Mesothelial cell of epicardium (in vitro differentiated cells): ENCODE measurements around the gene SLC5A6. TPM values are rescaled to one million over a fixed set of nuclear protein-coding genes. Genes with fewer than 3 reads are reported as not detected.

Experiments
- DNase-seq, 2 experiments: peaks; one replicate each; pipeline ENCODE4 v3.0.0; 2021; ENCODE audit warnings: low spot score in 2 of 2; ENCODE audit not compliant: unreplicated experiment in 2 of 2
- H3K27ac Mint-ChIP-seq: 2 replicates; pipeline ENCODE4 v1.8.0; 2021; ENCODE audit warnings: mixed read lengths
- H3K27me3 Mint-ChIP-seq: 2 replicates; pipeline ENCODE4 v1.8.0; 2021; ENCODE audit warnings: low read depth, mixed read lengths
- H3K36me3 Mint-ChIP-seq: 2 replicates; pipeline ENCODE4 v1.8.0; 2021; ENCODE audit warnings: mixed read lengths
- H3K4me1 Mint-ChIP-seq: 2 replicates; pipeline ENCODE4 v1.8.0; 2021; ENCODE audit warnings: mixed read lengths
- H3K4me3 Mint-ChIP-seq: 2 replicates; pipeline ENCODE4 v1.8.0; 2021; ENCODE audit warnings: mild to moderate bottlenecking, moderate library complexity, mixed read lengths
- H3K9me3 Mint-ChIP-seq: 2 replicates; pipeline ENCODE4 v1.8.0; 2021; ENCODE audit warnings: mixed read lengths
- CTCF ChIP-seq: fragments of 200-600 bp; sonication (generic); IDR thresholded peaks from one replicate; pipeline ENCODE4 v1.5.0; 2021; ENCODE audit warnings: antibody characterized with exemption; ENCODE audit not compliant: unreplicated experiment
- total RNA-seq: library from RNA; stranded (reverse); gene quantifications from 3 replicates; pipeline ENCODE4 v1.2.1, GENCODE V29; 2021

SLC5A6 gene
- total RNA-seq, 1 donor from 2014 or later = 67.9 TPM

- Mint-ChIP-seq H3K4me3 (no peak overlapping the region), H3K27me3 (peaks cover 2% of the 10 kb centered on the region), H3K27ac (no peak overlapping the region), H3K4me1 (peaks cover 3% of the 10 kb centered on the region), H3K36me3 (no peaks in the 10 kb centered on the region), H3K9me3 (no peaks in the 10 kb centered on the region)
- no peak for TF ChIP-seq CTCF
- DNase-seq = no peak
Observed at GRCh38 chr2:27154488-27154887, 57.6 kb downstream of the SLC5A6 start.

GRCh38 chr2:27152796-27153464 is 59.1 kb downstream of the SLC5A6 start:
- Mint-ChIP-seq H3K36me3 (no peaks in the 10 kb centered on the region), H3K27me3 (peaks cover 2% of the 10 kb centered on the region), H3K27ac (no peak overlapping the region), H3K4me1 (peaks cover 3% of the 10 kb centered on the region), H3K4me3 (no peak overlapping the region), H3K9me3 (no peaks in the 10 kb centered on the region)
- TF ChIP-seq CTCF = no peak
- no peak for DNase-seq

GRCh38 chr2:27152102-27152795 is 59.8 kb downstream of the SLC5A6 start:
- H3K36me3 Mint-ChIP-seq = no peaks in the 10 kb centered on the region
- H3K27me3 Mint-ChIP-seq = peaks cover 2% of the 10 kb centered on the region
- H3K9me3 Mint-ChIP-seq = no peaks in the 10 kb centered on the region
- no peak overlapping the region for H3K27ac Mint-ChIP-seq
- no peak overlapping the region for H3K4me3 Mint-ChIP-seq
- peaks cover 3% of the 10 kb centered on the region for H3K4me1 Mint-ChIP-seq
- DNase-seq = no peak
- no peak for TF ChIP-seq CTCF

GRCh38 chr2:27150639-27151230 is 61.3 kb downstream of the SLC5A6 start:
- Mint-ChIP-seq H3K4me1 (peaks cover 3% of the 10 kb centered on the region), H3K36me3 (no peaks in the 10 kb centered on the region), H3K4me3 (no peak overlapping the region), H3K27ac (no peak overlapping the region), H3K9me3 (no peaks in the 10 kb centered on the region), H3K27me3 (peaks cover 2% of the 10 kb centered on the region)
- DNase-seq = no peak
- TF ChIP-seq CTCF = no peak

Other genes with a start within 250 kb of the SLC5A6 start
- gene MAPRE3, start 241.6 kb downstream of the SLC5A6 start, total RNA-seq = 14.8 to 17.1 TPM (median 16.0 TPM) in 3 replicates
- 86.8 to 88.8 TPM (median 88.6 TPM) in 3 replicates for gene TMEM214, start 179.3 kb downstream of the SLC5A6 start, total RNA-seq
- 40.5 to 45.0 TPM (median 43.2 TPM) in 3 replicates for gene AGBL5, start 160.6 kb downstream of the SLC5A6 start, total RNA-seq
- 254 to 263 TPM (median 257 TPM) in 3 replicates for gene OST4, start 140.6 kb downstream of the SLC5A6 start, total RNA-seq
- 170 to 179 TPM (median 172 TPM) in 3 replicates for gene EMILIN1, start 133.7 kb downstream of the SLC5A6 start, total RNA-seq
- gene KHK, start 125.5 kb downstream of the SLC5A6 start, total RNA-seq = 3.3 to 4.1 TPM (median 3.6 TPM) in 3 replicates
- 1.5 to 3.0 TPM (median 1.8 TPM) in 3 replicates for gene CGREF1, start 93.1 kb downstream of the SLC5A6 start, total RNA-seq
- gene ABHD1, start 88.5 kb downstream of the SLC5A6 start, total RNA-seq = 0.95 to 1.5 TPM (median 0.99 TPM) in 3 replicates
- 38.9 to 42.5 TPM (median 41.6 TPM) in 3 replicates for gene PREB, start 77.6 kb downstream of the SLC5A6 start, total RNA-seq
- gene PRR30, start 72.9 kb downstream of the SLC5A6 start, total RNA-seq = not detected in 3 replicates
- gene TCF23, start 63.3 kb downstream of the SLC5A6 start, total RNA-seq = 0.04 TPM in 1 of 3 replicates, not detected in the others
- 106 to 112 TPM (median 108 TPM) in 3 replicates for gene ATRAID, start 227 bp downstream of the SLC5A6 start, total RNA-seq
- gene CAD, start 5.1 kb upstream of the SLC5A6 start, total RNA-seq = 74.4 to 82.5 TPM (median 80.5 TPM) in 3 replicates
- gene SLC30A3, start 50.8 kb upstream of the SLC5A6 start, total RNA-seq = 2.3 to 3.4 TPM (median 3.1 TPM) in 3 replicates
- 0.18 to 0.27 TPM in 2 of 3 replicates, not detected in the other for gene DNAJC5G, start 63.2 kb upstream of the SLC5A6 start, total RNA-seq
- gene TRIM54, start 70.2 kb upstream of the SLC5A6 start, total RNA-seq = 0.18 to 0.47 TPM (median 0.18 TPM) in 3 replicates
- gene UCN, start 96.2 kb upstream of the SLC5A6 start, total RNA-seq = 3.1 to 5.1 TPM (median 4.4 TPM) in 3 replicates
- 65.8 to 70.0 TPM (median 68.3 TPM) in 3 replicates for gene MPV17, start 110.8 kb upstream of the SLC5A6 start, total RNA-seq
- gene GTF3C2, start 144.5 kb upstream of the SLC5A6 start, total RNA-seq = 87.5 to 90.1 TPM (median 89.3 TPM) in 3 replicates
- gene EIF2B4, start 158.1 kb upstream of the SLC5A6 start, total RNA-seq = 42.2 to 49.0 TPM (median 47.1 TPM) in 3 replicates
- gene SNX17, start 158.3 kb upstream of the SLC5A6 start, total RNA-seq = 83.0 to 88.4 TPM (median 88.2 TPM) in 3 replicates
- 25.0 to 25.7 TPM (median 25.1 TPM) in 3 replicates for gene ZNF513, start 168.5 kb upstream of the SLC5A6 start, total RNA-seq
- 60.0 to 63.7 TPM (median 62.4 TPM) in 3 replicates for gene PPM1G, start 197.3 kb upstream of the SLC5A6 start, total RNA-seq
- 126 to 130 TPM (median 129 TPM) in 3 replicates for gene NRBP1, start 216.4 kb upstream of the SLC5A6 start, total RNA-seq
- 24.5 to 26.1 TPM (median 25.5 TPM) in 3 replicates for gene KRTCAP3, start 230.1 kb upstream of the SLC5A6 start, total RNA-seq